KMS-11 (cell line): Measurements from ENCODE around the gene SCLY.

Experiments
- H2AFZ ChIP-seq: fragments of 200-600 bp; sonication (generic); 2 replicates; pipeline ENCODE4 v1.6.1; 2016; ENCODE audit warnings: antibody characterized with exemption, mixed run types, low read depth
- H3K27ac ChIP-seq: fragments of 200-600 bp; sonication (generic); 2 replicates; pipeline ENCODE4 v1.6.1; 2016; ENCODE audit warnings: mild to moderate bottlenecking, mixed run types
- H3K27me3 ChIP-seq: fragments of 200-600 bp; sonication (generic); 2 replicates; pipeline ENCODE4 v1.6.1; 2017; ENCODE audit warnings: mild to moderate bottlenecking, low read depth, mixed run types, moderate library complexity; ENCODE audit not compliant: insufficient read depth
- H3K36me3 ChIP-seq: fragments of 200-600 bp; sonication (generic); 2 replicates; pipeline ENCODE4 v1.6.1; 2017; ENCODE audit warnings: mild to moderate bottlenecking, mixed run types; ENCODE audit not compliant: insufficient read depth
- H3K4me1 ChIP-seq: fragments of 200-600 bp; sonication (generic); 2 replicates; pipeline ENCODE4 v1.6.1; 2016; ENCODE audit warnings: mild to moderate bottlenecking, low read depth, mixed run types; ENCODE audit not compliant: poor library complexity, severe bottlenecking
- H3K4me2 ChIP-seq: fragments of 200-600 bp; sonication (generic); 2 replicates; pipeline ENCODE4 v1.7.0; 2016; ENCODE audit warnings: mild to moderate bottlenecking, mixed run types
- H3K4me3 ChIP-seq: fragments of 200-600 bp; sonication (generic); IDR thresholded peaks from 2 replicates; pipeline ENCODE4 v1.6.1; 2017; ENCODE audit warnings: low read depth, low read length, mixed read lengths; ENCODE audit not compliant: insufficient read depth
- H3K79me2 ChIP-seq: fragments of 200-600 bp; sonication (generic); 2 replicates; pipeline ENCODE4 v1.6.1; 2016; ENCODE audit warnings: low read depth, mixed run types; ENCODE audit not compliant: insufficient read depth
- H3K9ac ChIP-seq: fragments of 200-600 bp; sonication (generic); 2 replicates; pipeline ENCODE4 v1.6.1; 2016; ENCODE audit warnings: mild to moderate bottlenecking, mixed run types
- H4K20me1 ChIP-seq: fragments of 200-600 bp; sonication (generic); 2 replicates; pipeline ENCODE4 v1.6.1; 2016; ENCODE audit warnings: mild to moderate bottlenecking, mixed run types; ENCODE audit not compliant: insufficient read depth
- CTCF ChIP-seq: fragments of 200-600 bp; sonication (generic); conservative IDR thresholded peaks from 2 replicates; pipeline ENCODE4 v1.6.1; 2017; ENCODE audit warnings: low read depth, mild to moderate bottlenecking, antibody characterized with exemption, low read length, moderate library complexity, mixed read lengths

Gene SCLY

GRCh38 chr2:238019962-238020361 lies 40.8 kb upstream of the SCLY start:
- no peaks in the 10 kb centered on the region for H3K36me3 ChIP-seq
- TF ChIP-seq CTCF: no peak
- no peaks in the 10 kb centered on the region for H3K27me3 ChIP-seq
- no peak overlapping the region for H3K9ac ChIP-seq
- no peak overlapping the region for H3K4me3 ChIP-seq
- no peaks in the 10 kb centered on the region for H4K20me1 ChIP-seq
- H2AFZ ChIP-seq: no peak overlapping the region
- H3K79me2 ChIP-seq: no peaks in the 10 kb centered on the region
- H3K27ac ChIP-seq: no peak overlapping the region
- H3K4me1 ChIP-seq: no peaks in the 10 kb centered on the region
- no peak overlapping the region for H3K4me2 ChIP-seq

GRCh38 chr2:238020816-238021215 lies 40.0 kb upstream of the SCLY start:
- TF ChIP-seq CTCF: no peak
- H3K27ac ChIP-seq: no peak overlapping the region
- no peak overlapping the region for H3K4me3 ChIP-seq
- H3K4me2 ChIP-seq: no peak overlapping the region
- no peaks in the 10 kb centered on the region for H3K27me3 ChIP-seq
- no peak overlapping the region for H3K9ac ChIP-seq
- no peaks in the 10 kb centered on the region for H4K20me1 ChIP-seq
- H3K4me1 ChIP-seq: no peaks in the 10 kb centered on the region
- H3K79me2 ChIP-seq: no peaks in the 10 kb centered on the region
- H3K36me3 ChIP-seq: no peaks in the 10 kb centered on the region
- no peak overlapping the region for H2AFZ ChIP-seq

- no peak overlapping the region for H3K4me2 ChIP-seq
- H3K9ac ChIP-seq: no peak overlapping the region
- H3K4me3 ChIP-seq: no peak overlapping the region
- no peaks in the 10 kb centered on the region for H3K4me1 ChIP-seq
- H3K79me2 ChIP-seq: no peaks in the 10 kb centered on the region
- H3K27ac ChIP-seq: no peak overlapping the region
- no peaks in the 10 kb centered on the region for H3K36me3 ChIP-seq
- H4K20me1 ChIP-seq: no peaks in the 10 kb centered on the region
- TF ChIP-seq CTCF: no peak
- no peak overlapping the region for H2AFZ ChIP-seq
- no peaks in the 10 kb centered on the region for H3K27me3 ChIP-seq
Measured at GRCh38 chr2:238021327-238021726, 39.5 kb upstream of the SCLY start.

GRCh38 chr2:238022594-238023157 lies 38.1 kb upstream of the SCLY start:
- no peak overlapping the region for H3K9ac ChIP-seq
- no peak overlapping the region for H3K4me2 ChIP-seq
- H2AFZ ChIP-seq: no peak overlapping the region
- H3K4me1 ChIP-seq: no peaks in the 10 kb centered on the region
- H3K27me3 ChIP-seq: no peaks in the 10 kb centered on the region
- H3K27ac ChIP-seq: no peak overlapping the region
- TF ChIP-seq CTCF: no peak
- no peaks in the 10 kb centered on the region for H4K20me1 ChIP-seq
- H3K79me2 ChIP-seq: no peaks in the 10 kb centered on the region
- no peaks in the 10 kb centered on the region for H3K36me3 ChIP-seq
- H3K4me3 ChIP-seq: no peak overlapping the region
